Transverse colon (tissue), 4 donors: Measurements from ENCODE around the gene CGGBP1.

ENCODE experiments used
- EP300 ChIP-seq: sonication (generic); formaldehyde crosslinking; IDR thresholded peaks from one replicate; pipeline ENCODE4 v1.6.1; 2017; ENCODE audit warnings: antibody characterized with exemption, low read depth
- POLR2A ChIP-seq: fragments of 450-650 bp; IDR thresholded peaks from one replicate; pipeline ENCODE4 v1.6.1; 2016; ENCODE audit warnings: antibody characterized with exemption, mild to moderate bottlenecking, moderate library complexity
- POLR2AphosphoS5 ChIP-seq, 3 donors: sonication (generic); formaldehyde crosslinking; IDR thresholded peaks; one replicate each; pipeline ENCODE4 v1.6.1; 2016; ENCODE audit warnings: antibody characterized with exemption in 3 of 3
- TF ChIP-seq, protein P1 (sequence below), 5 experiments: fragments of 200-600 bp in 3 of 5; fragments of 450-650 bp in 2 of 5; sonication (generic) in 3 of 5; IDR thresholded peaks; 1 replicate in 2 of 5; 2 replicates in 3 of 5; pipeline ENCODE4 v1.5.1; 2016 to 2017; ENCODE audit warnings: antibody characterized with exemption in 5 of 5, inconsistent platforms in 3 of 5, mild to moderate bottlenecking in 2 of 5, moderate library complexity in 1 of 5

DNA sequence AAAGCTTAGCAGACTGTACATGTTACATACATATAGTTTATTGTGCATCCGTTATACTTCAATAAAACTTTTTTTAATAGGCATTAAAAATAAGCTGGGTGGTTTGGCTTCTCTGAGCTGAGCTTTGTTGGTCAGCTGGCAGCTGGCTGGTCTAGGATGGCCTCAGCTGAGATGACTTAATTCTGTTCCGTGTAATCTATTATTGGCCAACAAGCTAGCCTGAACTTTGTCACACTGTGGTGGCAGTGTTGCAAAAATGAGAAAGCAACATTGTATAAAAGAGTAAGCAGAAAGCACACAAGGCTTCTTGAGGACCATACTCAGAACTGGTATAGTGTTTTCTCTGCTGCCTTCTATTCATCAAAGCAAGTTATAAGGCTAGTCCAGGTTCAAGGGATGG lies 45.2 kb downstream of the CGGBP1 start:
- TF ChIP-seq, protein P1, sequence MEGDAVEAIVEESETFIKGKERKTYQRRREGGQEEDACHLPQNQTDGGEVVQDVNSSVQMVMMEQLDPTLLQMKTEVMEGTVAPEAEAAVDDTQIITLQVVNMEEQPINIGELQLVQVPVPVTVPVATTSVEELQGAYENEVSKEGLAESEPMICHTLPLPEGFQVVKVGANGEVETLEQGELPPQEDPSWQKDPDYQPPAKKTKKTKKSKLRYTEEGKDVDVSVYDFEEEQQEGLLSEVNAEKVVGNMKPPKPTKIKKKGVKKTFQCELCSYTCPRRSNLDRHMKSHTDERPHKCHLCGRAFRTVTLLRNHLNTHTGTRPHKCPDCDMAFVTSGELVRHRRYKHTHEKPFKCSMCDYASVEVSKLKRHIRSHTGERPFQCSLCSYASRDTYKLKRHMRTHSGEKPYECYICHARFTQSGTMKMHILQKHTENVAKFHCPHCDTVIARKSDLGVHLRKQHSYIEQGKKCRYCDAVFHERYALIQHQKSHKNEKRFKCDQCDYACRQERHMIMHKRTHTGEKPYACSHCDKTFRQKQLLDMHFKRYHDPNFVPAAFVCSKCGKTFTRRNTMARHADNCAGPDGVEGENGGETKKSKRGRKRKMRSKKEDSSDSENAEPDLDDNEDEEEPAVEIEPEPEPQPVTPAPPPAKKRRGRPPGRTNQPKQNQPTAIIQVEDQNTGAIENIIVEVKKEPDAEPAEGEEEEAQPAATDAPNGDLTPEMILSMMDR (IDR thresholded peaks at IDR 0.05) = no peak
- no peak for TF ChIP-seq EP300
- no peak for TF ChIP-seq POLR2AphosphoS5 (IDR thresholded peaks at IDR 0.05)
- TF ChIP-seq POLR2A = no peak
